ENCODE data around the gene MEGF11. TPM values are rescaled to one million over a fixed set of nuclear protein-coding genes. Genes with fewer than 3 reads are reported as not detected.

MEGF11 gene
- total RNA-seq, 2 donors from 2014 or later = not detected

DNA sequence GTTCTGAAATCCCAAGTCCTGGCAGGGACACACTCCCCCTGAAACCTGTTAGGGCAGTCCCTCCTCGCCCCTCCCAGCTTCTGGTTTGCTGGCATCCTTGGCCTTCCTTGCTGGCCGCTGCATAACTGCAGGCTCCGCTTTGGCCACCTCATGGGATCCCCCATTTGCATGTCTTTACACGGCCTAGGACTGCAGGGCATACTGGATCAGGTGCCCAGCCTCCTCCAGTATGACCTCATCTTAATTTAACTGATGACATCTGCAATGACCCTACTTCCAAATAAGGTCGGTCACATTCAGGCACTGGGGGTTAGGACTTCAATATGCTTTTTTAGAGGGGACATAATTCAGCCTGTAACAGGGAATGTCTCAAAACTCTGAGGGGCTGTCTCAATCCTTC, 210.9 kb downstream of the MEGF11 start:
- Histone ChIP-seq H3K9me3 (no peaks in the 10 kb centered on the region), H3K4me1 (no peaks in the 10 kb centered on the region), H3K4me3 (no peak overlapping the region), H3K27me3 (no peaks in the 10 kb centered on the region), H3K9ac (ENCODE audit: low read depth in 2 of 2, low read length in 2 of 2) (no peak overlapping the region), H3K27ac (no peak overlapping the region), H3K36me3 (no peaks in the 10 kb centered on the region)
- intact Hi-C loops (cut with DNase I) = no loop called here
- no peak for DNase-seq
- TF ChIP-seq, protein P1, sequence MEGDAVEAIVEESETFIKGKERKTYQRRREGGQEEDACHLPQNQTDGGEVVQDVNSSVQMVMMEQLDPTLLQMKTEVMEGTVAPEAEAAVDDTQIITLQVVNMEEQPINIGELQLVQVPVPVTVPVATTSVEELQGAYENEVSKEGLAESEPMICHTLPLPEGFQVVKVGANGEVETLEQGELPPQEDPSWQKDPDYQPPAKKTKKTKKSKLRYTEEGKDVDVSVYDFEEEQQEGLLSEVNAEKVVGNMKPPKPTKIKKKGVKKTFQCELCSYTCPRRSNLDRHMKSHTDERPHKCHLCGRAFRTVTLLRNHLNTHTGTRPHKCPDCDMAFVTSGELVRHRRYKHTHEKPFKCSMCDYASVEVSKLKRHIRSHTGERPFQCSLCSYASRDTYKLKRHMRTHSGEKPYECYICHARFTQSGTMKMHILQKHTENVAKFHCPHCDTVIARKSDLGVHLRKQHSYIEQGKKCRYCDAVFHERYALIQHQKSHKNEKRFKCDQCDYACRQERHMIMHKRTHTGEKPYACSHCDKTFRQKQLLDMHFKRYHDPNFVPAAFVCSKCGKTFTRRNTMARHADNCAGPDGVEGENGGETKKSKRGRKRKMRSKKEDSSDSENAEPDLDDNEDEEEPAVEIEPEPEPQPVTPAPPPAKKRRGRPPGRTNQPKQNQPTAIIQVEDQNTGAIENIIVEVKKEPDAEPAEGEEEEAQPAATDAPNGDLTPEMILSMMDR (IDR thresholded peaks at IDR 0.05) = no peak

DNA sequence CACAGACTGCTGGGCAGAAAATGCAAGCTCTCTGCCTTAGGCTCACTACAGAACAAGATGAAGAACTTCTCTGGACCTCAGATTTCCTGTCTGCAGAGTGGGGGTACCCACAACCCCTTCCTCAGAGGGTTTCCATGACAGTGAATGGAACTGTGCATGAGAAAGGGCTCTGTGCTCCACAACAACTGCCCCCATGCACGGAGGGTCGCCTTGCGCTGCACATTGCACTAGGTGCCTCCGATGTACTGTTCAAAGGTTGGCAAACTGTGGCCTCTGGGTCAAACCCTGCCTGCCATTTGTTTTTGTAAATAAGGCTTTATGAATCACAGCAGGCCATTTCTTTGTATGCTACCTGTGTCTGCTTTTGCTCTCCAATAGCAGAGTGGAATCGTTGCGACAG, 212.3 kb downstream of the MEGF11 start:
- Histone ChIP-seq H3K4me3 (no peak overlapping the region), H3K9me3 (no peaks in the 10 kb centered on the region), H3K27me3 (no peaks in the 10 kb centered on the region), H3K27ac (no peak overlapping the region), H3K9ac (ENCODE audit: low read depth in 2 of 2, low read length in 2 of 2) (no peak overlapping the region), H3K4me1 (no peaks in the 10 kb centered on the region), H3K36me3 (no peaks in the 10 kb centered on the region)
- DNase-seq = no peak
- intact Hi-C loops (cut with DNase I) = no loop called here
- TF ChIP-seq, protein P1 (IDR thresholded peaks at IDR 0.05) = no peak

DNA sequence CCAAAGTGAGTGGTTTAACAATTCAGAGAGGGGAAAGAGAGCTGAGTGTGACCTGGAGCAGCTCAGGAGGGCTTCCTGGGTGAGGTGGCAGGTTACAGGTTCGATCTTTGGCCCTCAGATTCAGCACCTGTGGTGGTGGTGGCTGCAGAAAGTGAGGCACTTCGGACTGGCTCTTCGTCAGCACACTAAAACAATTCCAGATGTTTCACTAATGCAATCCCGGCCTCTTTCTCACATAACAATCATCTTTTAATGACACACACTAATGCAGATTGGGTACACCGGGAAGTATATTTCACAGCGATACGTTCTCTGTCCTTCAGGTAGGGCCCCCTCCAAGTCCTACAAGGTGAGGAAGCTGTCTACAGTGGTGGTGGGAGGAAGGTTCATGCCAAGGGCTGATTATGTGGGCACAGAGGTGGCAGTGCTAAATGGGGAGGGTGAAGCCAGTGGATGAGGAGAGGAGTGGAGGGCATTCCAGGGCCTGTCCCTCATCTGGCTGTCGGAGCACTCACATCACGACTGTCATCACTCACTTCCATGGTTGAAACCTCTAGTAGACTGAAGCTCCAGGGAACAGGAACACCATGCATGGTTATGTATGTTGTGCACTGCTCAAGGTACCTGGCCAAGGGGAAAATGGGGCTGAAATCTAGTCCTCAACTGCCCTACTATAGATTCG, 213.2 kb downstream of the MEGF11 start:
- Histone ChIP-seq H3K27ac (no peak overlapping the region), H3K4me3 (no peak overlapping the region), H3K36me3 (no peaks in the 10 kb centered on the region), H3K9me3 (no peaks in the 10 kb centered on the region), H3K27me3 (no peaks in the 10 kb centered on the region), H3K4me1 (no peaks in the 10 kb centered on the region), H3K9ac (ENCODE audit: low read depth in 2 of 2, low read length in 2 of 2) (no peak overlapping the region)
- TF ChIP-seq, protein P1 (IDR thresholded peaks at IDR 0.05) = no peak
- no peak for DNase-seq
- intact Hi-C loops (cut with DNase I) = no loop called here

DNA sequence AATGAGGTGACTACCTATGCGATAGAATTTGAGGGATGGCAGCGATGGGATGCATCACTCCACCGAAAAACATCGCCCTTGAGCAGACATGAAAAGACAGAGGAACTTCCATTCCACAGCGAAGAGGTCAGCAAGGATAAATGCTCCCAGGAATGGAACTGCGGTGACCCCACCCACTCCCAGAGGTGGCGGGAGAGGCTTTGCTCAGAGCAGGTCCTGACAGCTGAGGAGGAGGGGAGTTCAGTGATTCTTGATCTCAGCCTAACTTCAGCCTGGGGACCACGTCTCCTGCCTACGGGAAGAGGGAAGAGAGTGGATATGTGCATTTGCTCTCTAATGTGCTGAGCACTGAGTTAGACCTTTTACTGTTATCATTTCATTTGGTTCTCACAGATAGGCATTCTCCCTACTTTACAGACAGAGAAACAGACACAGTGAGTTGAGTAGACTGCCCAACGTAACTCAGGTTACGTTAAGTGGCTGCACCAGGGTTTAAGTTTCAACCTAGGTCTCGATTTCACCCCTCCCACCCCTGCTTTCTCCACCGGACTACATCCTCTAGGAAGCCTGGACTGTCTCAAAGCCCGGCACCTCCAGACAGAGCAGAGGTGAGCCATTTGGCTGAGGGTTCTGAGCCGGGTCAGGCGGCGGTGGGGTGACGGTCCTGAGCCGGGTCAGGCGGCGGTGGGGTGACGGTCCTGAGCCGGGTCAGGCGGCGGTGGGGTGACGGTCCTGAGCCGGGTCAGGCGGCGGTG, 214.3 kb downstream of the MEGF11 start:
- H3K27me3 ChIP-seq = no peaks in the 10 kb centered on the region
- H3K4me3 ChIP-seq = no peak overlapping the region
- TF ChIP-seq, protein P1 (IDR thresholded peaks at IDR 0.05) = no peak
- DNase-seq = no peak
- no peak overlapping the region for H3K27ac ChIP-seq
- no peaks in the 10 kb centered on the region for H3K9me3 ChIP-seq
- H3K9ac ChIP-seq (ENCODE audit: low read depth in 2 of 2, low read length in 2 of 2) = no peak overlapping the region
- H3K36me3 ChIP-seq = no peaks in the 10 kb centered on the region
- intact Hi-C loops (cut with DNase I) = no loop called here
- H3K4me1 ChIP-seq = no peaks in the 10 kb centered on the region

DNA sequence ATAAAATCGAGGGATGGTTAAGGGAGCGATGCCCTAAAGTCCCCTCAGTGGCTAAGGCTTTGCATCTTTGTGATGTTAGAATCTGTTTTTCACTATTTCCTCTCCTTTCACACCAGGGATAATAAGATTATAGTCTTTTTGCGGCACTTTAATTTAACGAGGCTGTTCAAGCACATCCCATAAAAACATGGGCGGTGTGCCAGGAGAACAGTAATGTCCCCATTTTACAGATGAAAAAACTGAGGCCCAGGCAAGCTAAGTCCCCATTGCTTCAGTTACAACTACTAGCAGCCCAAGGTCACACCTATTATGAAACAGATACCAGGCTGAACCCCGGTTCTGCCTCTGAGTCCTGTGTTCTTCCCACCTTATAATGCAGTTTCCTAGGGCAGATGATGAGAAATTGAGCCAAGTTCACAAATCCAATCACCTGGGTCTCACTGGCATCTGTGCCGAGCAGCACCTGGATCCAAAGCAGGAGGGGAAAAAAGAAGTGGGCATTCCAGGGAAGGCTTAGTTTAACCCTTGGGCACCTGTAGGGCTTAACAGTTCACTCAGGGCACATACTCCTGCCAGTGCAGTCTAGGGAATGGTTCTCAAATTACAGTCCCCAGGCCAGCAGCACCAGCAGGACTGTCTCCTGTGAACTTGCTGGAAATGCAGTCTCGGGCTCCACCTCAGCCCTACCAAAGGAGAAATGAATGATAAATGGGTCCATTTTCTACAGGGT, 215.0 kb downstream of the MEGF11 start:
- Histone ChIP-seq H3K4me1 (no peaks in the 10 kb centered on the region), H3K9ac (ENCODE audit: low read depth in 2 of 2, low read length in 2 of 2) (no peak overlapping the region), H3K9me3 (no peaks in the 10 kb centered on the region), H3K27ac (no peak overlapping the region), H3K4me3 (no peak overlapping the region), H3K36me3 (no peaks in the 10 kb centered on the region), H3K27me3 (no peaks in the 10 kb centered on the region)
- TF ChIP-seq, protein P1 (IDR thresholded peaks at IDR 0.05) = no peak
- DNase-seq = no peak
- intact Hi-C loops (cut with DNase I) = no loop called here
